Lower leg skin (tissue), 4 donors: ENCODE results near the gene OR2D2. TPM values are rescaled to one million over a fixed set of nuclear protein-coding genes. Genes with fewer than 3 reads are reported as not detected.

Experiments used
- DNase-seq, 2 donors: peaks; one replicate each; pipeline ENCODE4 v3.0.0-alpha.2; 2019; ENCODE audit warnings: low spot score in 2 of 2
- H3K4me3 ChIP-seq: fragments of 200-600 bp; sonication (generic); 2 replicates; pipeline ENCODE4 v1.5.1; 2017; ENCODE audit warnings: mild to moderate bottlenecking, low read depth; ENCODE audit not compliant: poor library complexity, severe bottlenecking
- CTCF ChIP-seq, 3 donors: fragments of 450-650 bp; IDR thresholded peaks; one replicate each; pipeline ENCODE4 v1.5.1; 2016; ENCODE audit warnings: antibody characterized with exemption in 3 of 3, mild to moderate bottlenecking in 3 of 3, moderate library complexity in 2 of 3
- POLR2A ChIP-seq, 2 donors: fragments of 450-650 bp; IDR thresholded peaks; one replicate each; pipeline ENCODE4 v1.6.1; 2016 to 2017; ENCODE audit warnings: antibody characterized with exemption in 2 of 2, mild to moderate bottlenecking in 1 of 2, moderate library complexity in 1 of 2
- WGBS, 2 donors: methylation state at CpG; one replicate each; pipeline ENCODE4 v1.1.5; 2018; 5-methylcytosine and 5-hydroxymethylcytosine counted together
- intact Hi-C: fragments of 100-400 bp; cut with DNase I; formaldehyde crosslinking; loops from one replicate; pipeline ENCODE4 v1.15.0; 2023; ENCODE audit warnings: low total_unique reads
- total RNA-seq, 4 donors: library from RNA; depleted of rRNA; stranded (reverse); fragments of >200 nt; gene quantifications; one replicate each; pipeline ENCODE4 v1.1.0, GENCODE V29; 2016

Gene OR2D2
- total RNA-seq, 4 donors from 2014 or later: not detected

DNA sequence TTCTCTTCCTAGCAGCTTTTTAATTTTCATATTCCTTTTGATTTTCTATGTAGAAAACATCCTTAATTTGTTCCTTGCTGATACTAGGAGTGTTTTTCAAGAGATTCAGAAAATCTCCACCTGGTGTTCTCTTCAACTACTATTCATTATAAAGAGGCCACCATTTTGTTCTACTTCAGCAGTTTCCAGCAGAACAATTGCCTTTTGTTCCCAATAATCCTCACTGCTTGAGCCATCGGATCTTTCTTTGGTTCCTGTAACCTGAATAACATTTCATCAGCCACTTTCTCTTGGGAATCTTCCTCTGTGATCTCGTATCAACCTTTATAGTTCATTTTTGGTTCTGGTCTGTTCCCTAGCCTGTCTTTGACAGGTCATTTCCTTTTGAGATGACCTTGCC is 48.6 kb downstream of the OR2D2 start:
- no peak for DNase-seq
- intact Hi-C loops: no loop called here
- WGBS, 2 donors: 65 to 77% methylated on average over 2 of the region's 2 CpGs

GRCh38 chr11:6841694-6842093 is 50.6 kb downstream of the OR2D2 start:
- no peak for DNase-seq
- TF ChIP-seq POLR2A (IDR thresholded peaks at IDR 0.05) (no peak), CTCF (IDR thresholded peaks at IDR 0.05) (no peak)
- intact Hi-C loops: no loop called here
- H3K4me3 ChIP-seq: no peak overlapping the region

More for the DNA sequence above, 48.6 kb downstream of the OR2D2 start:
- TF ChIP-seq POLR2A (IDR thresholded peaks at IDR 0.05): no peak
- TF ChIP-seq CTCF (IDR thresholded peaks at IDR 0.05): no peak
- H3K4me3 ChIP-seq: no peak overlapping the region

Other genes starting within 250 kb of the OR2D2 start
- gene DCHS1, start 236.7 kb downstream of the OR2D2 start, total RNA-seq: 1 to 10 TPM; 4.0 to 9.0 (median 5.4) TPM
- gene MRPL17, start 209.2 kb downstream of the OR2D2 start, total RNA-seq: 100 to 1,000 TPM in 1 of 4 donors, 10 to 100 TPM in 3; 16.8 to 115 (median 30.5) TPM
- gene OR2AG2, start 120.5 kb downstream of the OR2D2 start, total RNA-seq: not detected
- not detected for gene OR2AG1, start 109.5 kb downstream of the OR2D2 start, total RNA-seq
- not detected for gene OR6A2, start 92.8 kb downstream of the OR2D2 start, total RNA-seq
- gene OR10A5, start 46.8 kb downstream of the OR2D2 start, total RNA-seq: not detected
- not detected for gene OR10A2, start 29.4 kb downstream of the OR2D2 start, total RNA-seq
- not detected for gene OR10A4, start 15.9 kb downstream of the OR2D2 start, total RNA-seq
- gene OR2D3, start 28.5 kb upstream of the OR2D2 start, total RNA-seq: not detected
- 1 to 10 TPM in 1 of 4 donors, under 1 TPM in 2, not detected in 1; 0.36 to 2.8 (median 0.51) TPM for gene ZNF215, start 33.9 kb upstream of the OR2D2 start, total RNA-seq
- gene ZNF214, start 127.8 kb upstream of the OR2D2 start, total RNA-seq: 1 to 10 TPM in 2 of 4 donors, under 1 TPM in 2; 0.21 to 1.4 (median 0.71) TPM
- gene NLRP14, start 128.0 kb upstream of the OR2D2 start, total RNA-seq: under 1 TPM in 1 of 4 donors, not detected in 3; 0.19 TPM
- not detected for gene RBMXL2, start 196.5 kb upstream of the OR2D2 start, total RNA-seq